Gastrocnemius medialis (tissue), 4 donors: ENCODE data around the gene WASL. TPM values are rescaled to one million over a fixed set of nuclear protein-coding genes. Genes with fewer than 3 reads are reported as not detected.

Experiments
- ATAC-seq, 2 donors: fragments of 150-250 bp; one replicate each; pipeline ENCODE4 v1.9.1; 2016
- DNase-seq, 2 donors: peaks; one replicate each; pipeline ENCODE4 v3.0.0-alpha.2; 2019
- H3K27ac ChIP-seq, 4 donors: fragments of 200-600 bp; sonication (generic); 1 replicate in 1 of 4; 2 replicates in 3 of 4; pipeline ENCODE4 v1.5.1; 2016 to 2018; ENCODE audit warnings: mild to moderate bottlenecking in 2 of 4, moderate library complexity in 1 of 4
- H3K27me3 ChIP-seq, 3 donors: fragments of 200-600 bp; sonication (generic) in 2 of 3; 1 replicate in 1 of 3; 2 replicates in 2 of 3; pipeline versions ENCODE4 v1.5.1 to v1.6.0; 2016 to 2019; ENCODE audit warnings: mild to moderate bottlenecking in 1 of 3, moderate library complexity in 1 of 3
- H3K36me3 ChIP-seq, 2 donors: fragments of 200-600 bp; sonication (generic) in 1 of 2; one replicate each; pipeline ENCODE4 v1.5.1; 2017 to 2018
- H3K4me1 ChIP-seq, 2 donors: fragments of 200-600 bp; sonication (generic) in 1 of 2; one replicate each; pipeline ENCODE4 v1.5.1; 2016 to 2017; ENCODE audit warnings: mild to moderate bottlenecking in 2 of 2
- H3K4me3 ChIP-seq, 4 donors: fragments of 200-600 bp; sonication (generic) in 3 of 4; 1 replicate in 1 of 4; 2 replicates in 3 of 4; pipeline ENCODE4 v1.5.1; 2016 to 2019; ENCODE audit warnings: mild to moderate bottlenecking in 2 of 4
- H3K9me3 ChIP-seq, 3 donors: fragments of 200-600 bp; sonication (generic) in 2 of 3; 1 replicate in 1 of 3; 2 replicates in 2 of 3; pipeline ENCODE4 v1.5.1; 2016 to 2019
- CTCF ChIP-seq, 5 experiments: fragments of 450-650 bp in 3 of 5; fragments of 200-600 bp in 2 of 5; sonication (generic) in 2 of 5; IDR thresholded peaks in 4 of 5; conservative IDR thresholded peaks in 1 of 5; 1 replicate in 4 of 5; 2 replicates in 1 of 5; pipeline ENCODE4 v1.5.1; 2016 to 2019; ENCODE audit warnings: antibody characterized with exemption in 5 of 5, mild to moderate bottlenecking in 3 of 5, moderate library complexity in 3 of 5
- POLR2A ChIP-seq, 2 donors: fragments of 450-650 bp; IDR thresholded peaks; one replicate each; pipeline ENCODE4 v1.6.1; 2017; ENCODE audit warnings: antibody characterized with exemption in 2 of 2, mild to moderate bottlenecking in 2 of 2, moderate library complexity in 2 of 2
- in situ Hi-C, 4 donors: fragments of 200-750 bp; cut with MboI; loops; one replicate each; pipeline versions ENCODE4 v1.15.0 to v1.8.0; 2017; ENCODE audit warnings: low sequenced_read_pairs in 4 of 4
- intact Hi-C: fragments of 100-400 bp; cut with DNase I; formaldehyde crosslinking; loops from one replicate; pipeline ENCODE4 v1.15.1; 2023; ENCODE audit warnings: low total_unique reads
- total RNA-seq, 4 donors: library from RNA; depleted of rRNA; stranded (reverse); fragments of >200 nt; gene quantifications; one replicate each; pipeline versions ENCODE4 v1.1.0 to v1.2.3, GENCODE V29; 2016

The WASL gene
- total RNA-seq, 4 donors from 2014 or later = 29.0 to 40.4 (median 33.0) TPM

- intact Hi-C loops = no loop called here
- Histone ChIP-seq H3K4me3 (no peak overlapping the region), H3K27me3 (no peaks in the 10 kb centered on the region), H3K27ac (peak overlapping the region; percentile 41 to 96 (median 87)), H3K36me3 (no peaks in the 10 kb centered on the region), H3K9me3 (no peaks in the 10 kb centered on the region), H3K4me1 (peaks cover 30 to 46% of the 10 kb centered on the region in 2 donors)
- ATAC-seq (no peak), DNase-seq (no peak)
- TF ChIP-seq CTCF (IDR thresholded peaks at IDR 0.05 in 4 of 5, conservative IDR thresholded peaks at IDR 0.05 in 1 of 5) = no peak
- no peak for TF ChIP-seq POLR2A (IDR thresholded peaks at IDR 0.05)
- in situ Hi-C loops = no loop called here
These were observed 95.6 kb downstream of the WASL start for GRCh38 chr7:123653162-123653561.

DNA sequence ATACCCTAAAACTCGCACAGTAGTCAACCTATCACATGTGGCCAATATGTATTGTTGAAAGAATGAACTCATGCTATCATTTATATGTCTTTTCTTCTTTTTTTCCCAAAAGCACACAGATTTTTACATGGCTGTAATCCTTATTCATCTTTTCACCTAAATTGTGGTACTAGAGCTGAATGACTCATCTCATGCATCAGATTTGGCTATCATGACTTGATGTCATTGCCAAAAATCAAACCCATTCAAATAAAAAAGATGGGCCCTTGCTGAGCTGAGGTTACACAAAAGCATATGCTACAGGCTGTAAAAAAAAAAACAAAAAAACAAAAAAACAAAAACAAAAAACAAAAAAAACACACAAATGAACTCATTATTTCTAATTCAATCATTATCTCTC lies 96.4 kb downstream of the WASL start:
- Histone ChIP-seq H3K27ac (peak overlapping the region; percentile 78 to 96 (median 87)), H3K36me3 (no peaks in the 10 kb centered on the region), H3K4me3 (no peak overlapping the region), H3K4me1 (peaks cover 33 to 42% of the 10 kb centered on the region in 2 donors), H3K9me3 (no peaks in the 10 kb centered on the region), H3K27me3 (no peaks in the 10 kb centered on the region)
- no peak for DNase-seq
- intact Hi-C loops (no loop called here), in situ Hi-C loops (no loop called here)
- TF ChIP-seq CTCF (IDR thresholded peaks at IDR 0.05 in 4 of 5, conservative IDR thresholded peaks at IDR 0.05 in 1 of 5) (no peak), POLR2A (IDR thresholded peaks at IDR 0.05) (no peak)
- ATAC-seq = no peak

- TF ChIP-seq CTCF (IDR thresholded peaks at IDR 0.05 in 4 of 5, conservative IDR thresholded peaks at IDR 0.05 in 1 of 5) (no peak), POLR2A (IDR thresholded peaks at IDR 0.05) (no peak)
- in situ Hi-C loops (no loop called here), intact Hi-C loops (no loop called here)
- no peaks in the 10 kb centered on the region for H3K9me3 ChIP-seq
- H3K4me3 ChIP-seq = no peak overlapping the region
- ATAC-seq = peak; percentile 26 to 27
- DNase-seq = no peak
- H3K27ac ChIP-seq = peak overlapping the region; percentile 78 to 96 (median 87)
- no peaks in the 10 kb centered on the region for H3K27me3 ChIP-seq
- H3K4me1 ChIP-seq = peaks cover 51 to 54% of the 10 kb centered on the region in 2 donors
- no peaks in the 10 kb centered on the region for H3K36me3 ChIP-seq
These were observed 98.2 kb downstream of the WASL start for GRCh38 chr7:123650595-123650994.

DNA sequence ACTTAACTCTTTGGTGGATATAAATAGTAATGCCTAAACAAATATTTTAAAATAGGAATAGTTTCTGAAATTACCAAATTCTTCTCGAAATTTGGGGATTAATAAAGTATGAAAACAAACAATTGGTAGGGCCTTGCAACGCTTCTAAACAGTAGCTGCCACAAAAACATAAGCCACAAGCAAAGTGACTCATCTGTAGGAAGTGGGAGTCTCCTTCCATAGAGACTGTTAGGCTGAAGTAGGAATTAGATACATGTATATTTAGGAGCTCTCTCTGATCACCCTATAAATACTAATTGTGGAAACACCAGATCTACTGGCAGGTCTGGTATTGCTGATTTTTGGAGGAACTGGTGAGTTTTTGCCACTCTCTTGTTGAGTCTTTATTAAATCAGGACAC lies 98.8 kb downstream of the WASL start:
- Histone ChIP-seq H3K27me3 (no peaks in the 10 kb centered on the region), H3K9me3 (no peaks in the 10 kb centered on the region), H3K4me3 (no peak overlapping the region), H3K36me3 (no peaks in the 10 kb centered on the region), H3K4me1 (peaks cover 55 to 58% of the 10 kb centered on the region in 2 donors), H3K27ac (peak overlapping the region; percentile 78 to 96 (median 87))
- intact Hi-C loops (no loop called here), in situ Hi-C loops (no loop called here)
- DNase-seq (no peak), ATAC-seq (peak in 1 of 2 donors; percentile 45)
- TF ChIP-seq POLR2A (IDR thresholded peaks at IDR 0.05) (no peak), CTCF (IDR thresholded peaks at IDR 0.05 in 4 of 5, conservative IDR thresholded peaks at IDR 0.05 in 1 of 5) (no peak)

GRCh38 chr7:123647106-123647730 lies 101.6 kb downstream of the WASL start:
- Histone ChIP-seq H3K27ac (peak overlapping the region; percentile 82 to 96 (median 87)), H3K4me3 (no peak overlapping the region), H3K4me1 (peaks cover 64 to 69% of the 10 kb centered on the region in 2 donors), H3K36me3 (no peaks in the 10 kb centered on the region), H3K27me3 (no peaks in the 10 kb centered on the region), H3K9me3 (no peaks in the 10 kb centered on the region)
- DNase-seq (no peak), ATAC-seq (no peak)
- intact Hi-C loops (no loop called here), in situ Hi-C loops (no loop called here)
- TF ChIP-seq POLR2A (IDR thresholded peaks at IDR 0.05) = peak in 1 of 2 donors; percentile 10
- no peak for TF ChIP-seq CTCF (IDR thresholded peaks at IDR 0.05 in 4 of 5, conservative IDR thresholded peaks at IDR 0.05 in 1 of 5)
